SK-N-SH (cell line): ENCODE measurements around the gene ARSJ. TPM values are rescaled to one million over a fixed set of nuclear protein-coding genes. Genes with fewer than 3 reads are reported as not detected.

ENCODE experiments used
- CTCF ChIA-PET: fragments of 300-600, 350-600 bp; formaldehyde crosslinking; extraction: SDS; loops from one replicate; lab custom pipeline; 2021; lab: Yijun Ruan, JAX
- POLR2A ChIA-PET: fragments of 350-600 bp; sonication (Branson Sonifier 250); formaldehyde crosslinking; extraction: SDS; loops from one replicate; lab custom pipeline; 2020; ENCODE audit warnings: antibody characterized with exemption, inconsistent platforms; lab: Yijun Ruan, JAX
- DNase-seq: peaks from one replicate; pipeline ENCODE4 v3.0.0; 2012
- H2AFZ ChIP-seq: fragments of 200-600 bp; sonication (generic); 2 replicates; pipeline ENCODE4 v1.8.1; 2016; ENCODE audit warnings: antibody characterized with exemption, mild to moderate bottlenecking, low read depth
- H3F3A ChIP-seq: fragments of 200-600 bp; sonication (generic); replicated peaks from 2 replicates; pipeline ENCODE3; 2016; ENCODE audit warnings: antibody characterized with exemption, mild to moderate bottlenecking; ENCODE audit not compliant: insufficient read depth
- H3K27ac ChIP-seq, 2 experiments: fragments of 200-500 bp in 1 of 2; fragments of 200-600 bp in 1 of 2; sonication (Bioruptor generic) in 1 of 2; sonication (generic), shearing (Covaris generic) in 1 of 2; 2 replicates each; pipeline versions ENCODE4 v1.5.1 to v1.6.1; 2014 to 2016; ENCODE audit warnings: low read depth in 2 of 2, inconsistent platforms in 1 of 2, low read length in 1 of 2, mild to moderate bottlenecking in 1 of 2, mixed read lengths in 1 of 2
- H3K27me3 ChIP-seq: fragments of 200-600 bp; sonication (generic), shearing (Covaris generic); 2 replicates; pipeline ENCODE4 v1.6.1; 2016; ENCODE audit warnings: mixed run types; ENCODE audit not compliant: insufficient read depth
- H3K36me3 ChIP-seq, 2 experiments: fragments of 200-500 bp in 1 of 2; fragments of 200-600 bp in 1 of 2; sonication (Bioruptor generic) in 1 of 2; sonication (generic) in 1 of 2; replicated peaks in 1 of 2; 2 replicates each; pipeline versions ENCODE3 to v1.5.1; 2014 to 2016; ENCODE audit warnings: low read length in 1 of 2, mild to moderate bottlenecking in 1 of 2; ENCODE audit not compliant: insufficient read depth in 2 of 2, control insufficient read depth in 1 of 2
- H3K4me1 ChIP-seq, 2 experiments: fragments of 200-500 bp in 1 of 2; fragments of 200-600 bp in 1 of 2; sonication (Bioruptor generic) in 1 of 2; sonication (generic), shearing (Covaris generic) in 1 of 2; 2 replicates each; pipeline versions ENCODE4 v1.5.1 to v1.6.1; 2014 to 2016; ENCODE audit warnings: low read depth in 1 of 2, low read length in 1 of 2, mixed run types in 1 of 2; ENCODE audit not compliant: insufficient read depth in 2 of 2, control insufficient read depth in 1 of 2
- H3K4me2 ChIP-seq: fragments of 200-600 bp; sonication (generic), shearing (Covaris generic); 2 replicates; pipeline ENCODE4 v1.6.1; 2017; ENCODE audit warnings: mixed run types
- H3K4me3 ChIP-seq, 2 experiments: fragments of 200-500 bp in 1 of 2; fragments of 200-600 bp in 1 of 2; sonication (Bioruptor generic) in 1 of 2; sonication (generic), shearing (Covaris generic) in 1 of 2; 2 replicates each; pipeline versions ENCODE4 v1.5.1 to v1.8.1; 2014 to 2016; ENCODE audit warnings: low read depth in 2 of 2, inconsistent platforms in 1 of 2, low read length in 1 of 2, mild to moderate bottlenecking in 1 of 2, mixed read lengths in 1 of 2, moderate library complexity in 1 of 2
- H3K79me2 ChIP-seq: fragments of 200-600 bp; sonication (generic); 2 replicates; pipeline ENCODE4 v1.8.1; 2017; ENCODE audit warnings: mild to moderate bottlenecking; ENCODE audit not compliant: insufficient read depth
- H3K9ac ChIP-seq: fragments of 200-600 bp; sonication (generic); 2 replicates; pipeline ENCODE4 v1.6.1; 2017; ENCODE audit warnings: mixed run types
- H3K9me2 ChIP-seq: fragments of 200-600 bp; sonication (generic); 2 replicates; pipeline ENCODE4 v1.6.1; 2017; ENCODE audit warnings: mixed run types
- H3K9me3 ChIP-seq: fragments of 200-600 bp; sonication (generic); 2 replicates; pipeline ENCODE4 v1.6.1; 2017; ENCODE audit warnings: mixed run types, mild to moderate bottlenecking, moderate library complexity
- H4K20me1 ChIP-seq: fragments of 200-600 bp; sonication (generic); 2 replicates; pipeline ENCODE4 v1.6.1; 2017; ENCODE audit warnings: mild to moderate bottlenecking, mixed run types; ENCODE audit not compliant: insufficient read depth
- CHD2 ChIP-seq: fragments of 150-350 bp; IDR thresholded peaks from 2 replicates; pipeline ENCODE4 v1.6.1; 2018; ENCODE audit warnings: low read length; ENCODE audit not compliant: partially characterized antibody
- EP300 ChIP-seq, 2 experiments: IDR thresholded peaks; 2 replicates each; pipeline versions ENCODE4 v1.4.0 to v1.6.1; 2012; ENCODE audit warnings: borderline replicate concordance in 1 of 2, low read depth in 1 of 2, low read length in 1 of 2
- FOXJ3 ChIP-seq: sonication (generic); formaldehyde crosslinking; IDR thresholded peaks from 2 replicates; pipeline ENCODE4 v1.5.1; 2020; ENCODE audit warnings: mild to moderate bottlenecking, missing genetic modification reagents
- GABPA ChIP-seq: IDR thresholded peaks from 2 replicates; pipeline ENCODE4 v1.4.0; 2012; ENCODE audit warnings: low read depth, mild to moderate bottlenecking
- JUND ChIP-seq: IDR thresholded peaks from 2 replicates; pipeline ENCODE4 v1.4.0; 2012
- NFIC ChIP-seq: IDR thresholded peaks from 2 replicates; pipeline ENCODE4 v1.4.0; 2012; ENCODE audit warnings: borderline replicate concordance
- RAD21 ChIP-seq: IDR thresholded peaks from 2 replicates; pipeline ENCODE4 v1.6.1; 2012; ENCODE audit warnings: mild to moderate bottlenecking, low read length
- SMC3 ChIP-seq: IDR thresholded peaks from 2 replicates; pipeline ENCODE4 v1.6.1; 2012; ENCODE audit warnings: low read depth, low read length, improper control_type of control experiment
- TEAD4 ChIP-seq: IDR thresholded peaks from 2 replicates; pipeline ENCODE4 v1.4.0; 2012; ENCODE audit warnings: mild to moderate bottlenecking, borderline replicate concordance; ENCODE audit not compliant: insufficient read depth
- WGBS: methylation state at CpG from one replicate; pipeline ENCODE4 v1.1.6; 2017; ENCODE audit warnings: low lambda C conversion rate; 5-methylcytosine and 5-hydroxymethylcytosine counted together
- polyA plus RNA-seq, 3 experiments: library from polyadenylated mRNA; depleted of rRNA; stranded (reverse); fragments of >200 nt; gene quantifications; 2 replicates each; pipeline ENCODE4 v1.2.3, GENCODE V29; 2012
- TF ChIP-seq, protein P1 (sequence below): IDR thresholded peaks from 2 replicates; pipeline ENCODE4 v1.4.0; 2012; ENCODE audit warnings: low read depth, borderline replicate concordance
- TF ChIP-seq, protein P2 (sequence below): fragments of 150-350 bp; IDR thresholded peaks from 2 replicates; pipeline ENCODE4 v1.6.1; 2017; ENCODE audit warnings: antibody characterized with exemption, low read length, low read depth, borderline replicate concordance
- TF ChIP-seq, protein P3 (sequence below): IDR thresholded peaks from 2 replicates; pipeline ENCODE4 v1.4.0; 2012; ENCODE audit warnings: low read depth
- TF ChIP-seq, protein P4 (sequence below): IDR thresholded peaks from 2 replicates; pipeline ENCODE4 v1.4.0; 2012; ENCODE audit warnings: low read depth, borderline replicate concordance
- TF ChIP-seq, protein P5 (sequence below): IDR thresholded peaks from 2 replicates; pipeline ENCODE4; 2012
- TF ChIP-seq, protein P6 (sequence below): IDR thresholded peaks from 2 replicates; pipeline ENCODE4 v1.6.1; 2012; ENCODE audit warnings: mild to moderate bottlenecking, low read depth, low read length, moderate library complexity

ARSJ gene
- polyA plus RNA-seq, 1 of the 3 experiments (the other 2 are of a cell fraction): 30.4 TPM

DNA sequence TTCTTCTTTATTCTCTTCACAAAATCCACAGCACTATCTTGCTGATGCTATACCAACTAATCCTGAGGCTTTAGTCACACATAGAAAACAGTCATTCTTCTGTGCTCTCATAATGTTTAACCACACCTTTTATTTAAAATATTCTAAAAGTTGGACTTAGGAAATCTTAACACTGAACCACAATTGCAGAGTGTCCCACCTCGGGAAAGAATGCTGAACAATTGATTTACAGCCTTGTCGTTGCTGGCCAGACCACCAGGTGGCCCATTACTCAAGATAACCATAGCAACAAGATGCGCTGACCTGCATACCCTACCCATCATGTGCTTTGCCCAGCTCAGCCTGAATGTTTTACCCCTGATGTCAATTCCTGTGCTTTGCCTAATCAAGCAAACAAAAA lies 100.8 kb downstream of the ARSJ start (continued):
- TF ChIP-seq, protein P1, sequence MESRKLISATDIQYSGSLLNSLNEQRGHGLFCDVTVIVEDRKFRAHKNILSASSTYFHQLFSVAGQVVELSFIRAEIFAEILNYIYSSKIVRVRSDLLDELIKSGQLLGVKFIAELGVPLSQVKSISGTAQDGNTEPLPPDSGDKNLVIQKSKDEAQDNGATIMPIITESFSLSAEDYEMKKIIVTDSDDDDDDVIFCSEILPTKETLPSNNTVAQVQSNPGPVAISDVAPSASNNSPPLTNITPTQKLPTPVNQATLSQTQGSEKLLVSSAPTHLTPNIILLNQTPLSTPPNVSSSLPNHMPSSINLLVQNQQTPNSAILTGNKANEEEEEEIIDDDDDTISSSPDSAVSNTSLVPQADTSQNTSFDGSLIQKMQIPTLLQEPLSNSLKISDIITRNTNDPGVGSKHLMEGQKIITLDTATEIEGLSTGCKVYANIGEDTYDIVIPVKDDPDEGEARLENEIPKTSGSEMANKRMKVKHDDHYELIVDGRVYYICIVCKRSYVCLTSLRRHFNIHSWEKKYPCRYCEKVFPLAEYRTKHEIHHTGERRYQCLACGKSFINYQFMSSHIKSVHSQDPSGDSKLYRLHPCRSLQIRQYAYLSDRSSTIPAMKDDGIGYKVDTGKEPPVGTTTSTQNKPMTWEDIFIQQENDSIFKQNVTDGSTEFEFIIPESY: no peak
- TF ChIP-seq, all 33 proteins: peak for 3

DNA sequence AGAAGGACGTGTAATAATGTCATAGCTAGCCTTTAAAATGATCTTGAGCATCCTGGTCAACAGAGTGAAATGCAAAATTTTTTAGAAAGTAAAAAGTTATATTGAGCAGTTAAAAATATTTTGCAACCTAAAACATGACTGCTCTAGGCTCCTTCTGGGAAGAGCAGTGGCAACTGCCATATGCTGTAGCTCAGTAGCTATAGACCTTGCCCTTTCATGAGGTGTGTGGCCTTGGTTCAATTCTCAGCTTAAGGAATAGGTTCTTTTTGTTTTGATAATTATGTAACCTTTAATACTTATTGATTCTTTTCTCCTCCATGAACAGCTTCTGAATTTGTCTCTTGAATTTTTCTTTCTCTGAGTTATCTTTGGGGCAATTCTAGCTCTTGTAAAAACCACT lies 105.0 kb downstream of the ARSJ start:
- no peak overlapping the region for H3K4me2 ChIP-seq
- peaks cover 0 to 6% of the 10 kb centered on the region in 2 experiments for H3K36me3 ChIP-seq
- H3K9me3 ChIP-seq: no peaks in the 10 kb centered on the region
- TF ChIP-seq, protein P2, sequence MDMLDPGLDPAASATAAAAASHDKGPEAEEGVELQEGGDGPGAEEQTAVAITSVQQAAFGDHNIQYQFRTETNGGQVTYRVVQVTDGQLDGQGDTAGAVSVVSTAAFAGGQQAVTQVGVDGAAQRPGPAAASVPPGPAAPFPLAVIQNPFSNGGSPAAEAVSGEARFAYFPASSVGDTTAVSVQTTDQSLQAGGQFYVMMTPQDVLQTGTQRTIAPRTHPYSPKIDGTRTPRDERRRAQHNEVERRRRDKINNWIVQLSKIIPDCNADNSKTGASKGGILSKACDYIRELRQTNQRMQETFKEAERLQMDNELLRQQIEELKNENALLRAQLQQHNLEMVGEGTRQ: no peak
- TF ChIP-seq SMC3: no peak
- TF ChIP-seq, protein P3, sequence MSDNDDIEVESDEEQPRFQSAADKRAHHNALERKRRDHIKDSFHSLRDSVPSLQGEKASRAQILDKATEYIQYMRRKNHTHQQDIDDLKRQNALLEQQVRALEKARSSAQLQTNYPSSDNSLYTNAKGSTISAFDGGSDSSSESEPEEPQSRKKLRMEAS: no peak
- TF ChIP-seq EP300 (IDR thresholded peaks at IDR 0.05; ENCODE audit: borderline replicate concordance in 1 of 2, low read depth in 1 of 2, low read length in 1 of 2): no peak
- no peak for TF ChIP-seq CHD2
- TF ChIP-seq, protein P4, sequence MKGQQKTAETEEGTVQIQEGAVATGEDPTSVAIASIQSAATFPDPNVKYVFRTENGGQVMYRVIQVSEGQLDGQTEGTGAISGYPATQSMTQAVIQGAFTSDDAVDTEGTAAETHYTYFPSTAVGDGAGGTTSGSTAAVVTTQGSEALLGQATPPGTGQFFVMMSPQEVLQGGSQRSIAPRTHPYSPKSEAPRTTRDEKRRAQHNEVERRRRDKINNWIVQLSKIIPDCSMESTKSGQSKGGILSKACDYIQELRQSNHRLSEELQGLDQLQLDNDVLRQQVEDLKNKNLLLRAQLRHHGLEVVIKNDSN: no peak
- TF ChIP-seq NFIC: no peak
- TF ChIP-seq FOXJ3 (CRISPR knock-in tag): no peak
- TF ChIP-seq RAD21: no peak
- TF ChIP-seq, protein P5, sequence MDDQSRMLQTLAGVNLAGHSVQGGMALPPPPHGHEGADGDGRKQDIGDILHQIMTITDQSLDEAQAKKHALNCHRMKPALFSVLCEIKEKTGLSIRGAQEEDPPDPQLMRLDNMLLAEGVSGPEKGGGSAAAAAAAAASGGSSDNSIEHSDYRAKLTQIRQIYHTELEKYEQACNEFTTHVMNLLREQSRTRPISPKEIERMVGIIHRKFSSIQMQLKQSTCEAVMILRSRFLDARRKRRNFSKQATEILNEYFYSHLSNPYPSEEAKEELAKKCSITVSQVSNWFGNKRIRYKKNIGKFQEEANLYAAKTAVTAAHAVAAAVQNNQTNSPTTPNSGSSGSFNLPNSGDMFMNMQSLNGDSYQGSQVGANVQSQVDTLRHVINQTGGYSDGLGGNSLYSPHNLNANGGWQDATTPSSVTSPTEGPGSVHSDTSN: no peak
- TF ChIP-seq, protein P6, sequence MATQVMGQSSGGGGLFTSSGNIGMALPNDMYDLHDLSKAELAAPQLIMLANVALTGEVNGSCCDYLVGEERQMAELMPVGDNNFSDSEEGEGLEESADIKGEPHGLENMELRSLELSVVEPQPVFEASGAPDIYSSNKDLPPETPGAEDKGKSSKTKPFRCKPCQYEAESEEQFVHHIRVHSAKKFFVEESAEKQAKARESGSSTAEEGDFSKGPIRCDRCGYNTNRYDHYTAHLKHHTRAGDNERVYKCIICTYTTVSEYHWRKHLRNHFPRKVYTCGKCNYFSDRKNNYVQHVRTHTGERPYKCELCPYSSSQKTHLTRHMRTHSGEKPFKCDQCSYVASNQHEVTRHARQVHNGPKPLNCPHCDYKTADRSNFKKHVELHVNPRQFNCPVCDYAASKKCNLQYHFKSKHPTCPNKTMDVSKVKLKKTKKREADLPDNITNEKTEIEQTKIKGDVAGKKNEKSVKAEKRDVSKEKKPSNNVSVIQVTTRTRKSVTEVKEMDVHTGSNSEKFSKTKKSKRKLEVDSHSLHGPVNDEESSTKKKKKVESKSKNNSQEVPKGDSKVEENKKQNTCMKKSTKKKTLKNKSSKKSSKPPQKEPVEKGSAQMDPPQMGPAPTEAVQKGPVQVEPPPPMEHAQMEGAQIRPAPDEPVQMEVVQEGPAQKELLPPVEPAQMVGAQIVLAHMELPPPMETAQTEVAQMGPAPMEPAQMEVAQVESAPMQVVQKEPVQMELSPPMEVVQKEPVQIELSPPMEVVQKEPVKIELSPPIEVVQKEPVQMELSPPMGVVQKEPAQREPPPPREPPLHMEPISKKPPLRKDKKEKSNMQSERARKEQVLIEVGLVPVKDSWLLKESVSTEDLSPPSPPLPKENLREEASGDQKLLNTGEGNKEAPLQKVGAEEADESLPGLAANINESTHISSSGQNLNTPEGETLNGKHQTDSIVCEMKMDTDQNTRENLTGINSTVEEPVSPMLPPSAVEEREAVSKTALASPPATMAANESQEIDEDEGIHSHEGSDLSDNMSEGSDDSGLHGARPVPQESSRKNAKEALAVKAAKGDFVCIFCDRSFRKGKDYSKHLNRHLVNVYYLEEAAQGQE: no peak
- TF ChIP-seq GABPA: no peak
- TF ChIP-seq TEAD4: no peak
- no peak for TF ChIP-seq JUND
- H3K4me3 ChIP-seq: no peak overlapping the region
- WGBS: 93% methylated on average over 1 of the region's 1 CpG
- H4K20me1 ChIP-seq: no peaks in the 10 kb centered on the region
- peaks cover 7% of the 10 kb centered on the region for H3F3A ChIP-seq
- no peak overlapping the region for H2AFZ ChIP-seq
- ChIA-PET CTCF (interaction anchor here (1.9 kb wide), 1 partner anchor 504 kb away, joined by 9 read pairs; no protein-coding TSS in a partner anchor), POLR2A (no interaction called here)
- no peaks in the 10 kb centered on the region for H3K27me3 ChIP-seq
- H3K9me2 ChIP-seq: no peaks in the 10 kb centered on the region
- H3K79me2 ChIP-seq: no peaks in the 10 kb centered on the region
- H3K27ac ChIP-seq: no peak overlapping the region
- no peak for DNase-seq
- no peak overlapping the region for H3K9ac ChIP-seq
- H3K4me1 ChIP-seq: peaks cover 0 to 12% of the 10 kb centered on the region in 2 experiments; a peak in 1 of 4 replicates
